DMS 273 (cell line): ENCODE data around the gene STK10.

Experiments
- DNase-seq: peaks from one replicate; lab custom pipeline; 2025; ENCODE audit not compliant: unreplicated experiment; lab: John Stamatoyannopoulos, UW

Gene STK10

DNA sequence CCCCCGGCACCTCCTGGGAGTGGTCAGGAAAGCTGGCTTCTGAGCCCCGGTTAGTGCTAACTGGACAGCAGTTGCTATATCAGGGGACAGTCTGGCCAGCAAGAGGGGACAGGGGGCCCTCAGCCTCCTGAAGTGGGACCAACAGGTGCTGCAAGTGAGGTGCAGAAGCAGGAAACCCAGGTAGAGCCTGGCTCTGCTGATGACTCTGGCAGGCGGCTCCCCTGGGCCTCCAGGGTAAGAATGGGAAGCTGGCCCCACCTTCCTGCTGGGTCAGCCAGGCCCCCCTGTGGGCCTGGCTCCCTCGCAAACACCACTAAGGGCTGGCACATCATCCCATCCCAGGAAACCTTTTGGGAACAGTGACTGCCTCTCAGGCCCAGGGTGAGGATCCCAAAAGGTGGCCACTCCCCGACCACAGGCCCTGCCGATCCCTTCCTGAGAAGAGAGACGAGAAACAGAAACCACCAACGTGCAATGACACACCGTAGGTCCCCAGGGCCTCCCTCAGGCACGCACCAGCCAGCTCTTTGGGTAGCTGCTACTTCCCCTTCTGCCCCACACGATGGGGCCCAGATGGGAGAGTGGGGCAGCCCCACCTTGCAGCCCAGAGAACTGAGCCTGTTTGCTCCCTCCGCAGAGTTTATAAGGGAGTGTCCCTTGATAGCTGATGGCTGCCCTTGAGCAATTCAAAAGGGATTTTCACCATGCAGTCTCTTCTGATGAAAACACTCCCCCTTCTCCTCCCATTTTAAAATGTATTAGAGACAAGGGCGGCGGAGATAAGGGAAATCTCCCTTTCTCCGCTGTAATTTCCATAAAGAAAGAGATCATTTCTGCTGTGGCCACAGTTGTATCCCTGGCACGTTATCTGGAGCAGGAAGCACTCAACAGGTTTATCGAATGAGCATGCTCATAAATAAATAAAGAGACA is 76.8 kb downstream of the STK10 start:
- DNase-seq, result peak; percentile 52

DNA sequence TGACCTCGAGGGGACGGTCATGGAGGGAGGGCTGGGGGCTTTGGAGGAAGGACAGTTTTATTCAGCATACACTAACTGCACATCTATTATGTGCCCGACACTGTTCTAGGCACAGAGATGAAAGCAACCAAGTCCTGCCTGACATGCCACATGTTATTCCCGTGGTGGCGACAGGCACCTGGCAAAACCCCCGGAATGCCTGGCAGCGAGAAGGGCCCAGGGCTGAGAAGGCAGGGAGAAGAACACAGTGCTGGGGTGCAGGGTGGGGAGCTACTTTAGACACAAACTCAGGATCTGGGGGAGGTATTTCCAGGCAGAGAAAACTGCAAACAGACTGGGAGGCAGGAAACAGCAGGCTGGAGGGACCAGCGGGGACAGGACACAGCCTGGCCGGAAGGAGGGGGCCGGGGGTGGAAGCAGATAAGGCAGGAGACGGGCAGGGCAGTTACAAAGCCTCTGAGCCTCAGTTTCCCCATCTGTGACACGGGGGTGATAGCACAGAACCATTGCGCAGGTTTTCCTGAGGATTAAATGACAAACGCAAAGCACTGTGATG is 77.7 kb downstream of the STK10 start:
- no peak for DNase-seq

- DNase-seq, result no peak
Measured at GRCh38 chr5:172109749-172110148, 78.3 kb downstream of the STK10 start.

- DNase-seq, result no peak
Measured at GRCh38 chr5:172107571-172107970, 80.5 kb downstream of the STK10 start.

DNA sequence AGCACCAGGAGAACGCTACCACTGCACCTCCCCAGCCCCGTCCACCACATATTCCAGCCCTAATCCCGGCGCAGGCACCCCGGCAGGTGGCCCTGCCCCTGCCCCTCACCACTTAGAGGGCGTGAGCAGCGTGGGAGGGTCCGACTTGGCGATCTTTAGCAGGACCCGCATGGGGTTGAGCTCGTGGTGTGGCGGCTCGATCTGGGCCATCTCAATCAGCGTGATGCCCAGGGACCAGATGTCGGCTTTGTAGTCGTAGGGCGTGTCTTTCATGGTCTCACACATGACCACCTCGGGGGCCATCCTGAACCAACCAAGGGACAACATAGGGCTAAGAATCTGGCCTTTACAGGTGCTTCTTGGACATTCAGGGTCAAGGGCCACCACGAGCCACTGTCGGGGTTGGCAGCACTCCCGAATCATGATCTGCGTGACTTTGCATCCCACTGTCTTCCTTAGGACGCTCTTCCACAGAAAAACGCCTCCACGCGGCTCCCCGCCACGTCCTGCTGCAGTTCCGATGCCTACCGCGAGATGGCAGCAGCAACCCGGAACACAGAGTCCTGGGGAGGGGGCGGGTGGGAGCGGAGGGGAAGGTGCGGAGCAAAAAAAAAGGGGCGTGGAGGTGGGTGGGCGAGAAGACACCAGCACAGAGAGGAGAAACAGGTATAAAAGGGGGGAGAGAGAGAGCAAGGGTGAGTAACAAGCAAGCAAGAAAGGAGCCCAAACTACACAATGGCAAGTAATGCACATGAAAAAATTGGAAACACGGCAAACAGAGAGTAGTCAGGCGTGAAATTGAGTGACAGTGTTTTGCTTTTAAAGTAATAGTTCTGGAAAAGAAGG is 81.3 kb downstream of the STK10 start:
- DNase-seq, result peak; percentile 76

GRCh38 chr5:172105811-172106210 is 82.2 kb downstream of the STK10 start:
- no peak for DNase-seq

DNA sequence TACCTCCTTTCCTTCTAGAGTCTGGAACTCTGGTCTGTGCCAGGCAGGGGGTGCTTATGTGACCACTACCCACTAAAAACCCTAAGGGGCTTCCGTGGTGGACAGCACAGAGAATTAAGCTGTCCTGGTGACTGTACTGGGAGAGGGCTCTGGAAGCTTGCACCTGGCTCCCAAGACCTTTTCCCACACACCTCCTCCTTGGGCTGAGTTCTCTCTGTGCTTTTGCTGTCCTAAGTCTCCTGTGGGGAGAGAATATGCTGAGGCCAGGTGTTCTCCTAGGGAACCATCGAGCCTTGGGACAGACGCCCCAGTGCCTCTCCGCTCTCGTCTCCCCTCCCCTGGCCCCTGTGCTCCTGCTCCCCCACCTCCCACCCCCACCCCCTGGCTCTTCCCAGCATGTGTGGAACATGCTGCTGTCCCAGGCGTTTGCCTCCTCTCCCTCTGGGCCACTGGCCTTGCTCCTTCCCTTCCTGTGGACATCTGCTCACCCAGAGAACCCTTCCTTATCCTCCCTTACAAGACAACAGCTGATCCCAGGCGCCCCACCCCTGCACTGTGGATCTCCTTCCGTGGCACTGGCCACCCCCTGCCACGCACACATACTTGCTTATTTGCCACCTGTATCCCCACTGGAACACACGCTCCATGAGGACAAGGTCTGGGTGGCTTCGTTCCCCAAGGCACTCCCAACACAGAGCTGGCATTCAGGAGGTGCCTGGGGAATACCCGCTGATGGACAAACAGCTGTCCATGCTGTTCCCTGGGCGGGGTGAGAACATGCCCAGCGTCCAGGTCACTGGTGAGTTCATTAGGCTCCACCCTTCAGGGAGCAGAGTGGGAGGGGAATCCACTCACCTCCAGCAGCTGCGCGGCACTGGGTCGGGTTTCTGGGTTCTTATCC is 83.0 kb downstream of the STK10 start:
- DNase-seq, result no peak

- no peak for DNase-seq
Measured at GRCh38 chr5:172104021-172104420, 84.0 kb downstream of the STK10 start.

- DNase-seq, result peak; percentile 64
Measured at GRCh38 chr5:172102913-172103626, 85.0 kb downstream of the STK10 start.

- DNase-seq, result no peak
Measured at GRCh38 chr5:172102218-172102870, 85.7 kb downstream of the STK10 start.

- no peak for DNase-seq
Measured at GRCh38 chr5:172101547-172102217, 86.3 kb downstream of the STK10 start.

DNA sequence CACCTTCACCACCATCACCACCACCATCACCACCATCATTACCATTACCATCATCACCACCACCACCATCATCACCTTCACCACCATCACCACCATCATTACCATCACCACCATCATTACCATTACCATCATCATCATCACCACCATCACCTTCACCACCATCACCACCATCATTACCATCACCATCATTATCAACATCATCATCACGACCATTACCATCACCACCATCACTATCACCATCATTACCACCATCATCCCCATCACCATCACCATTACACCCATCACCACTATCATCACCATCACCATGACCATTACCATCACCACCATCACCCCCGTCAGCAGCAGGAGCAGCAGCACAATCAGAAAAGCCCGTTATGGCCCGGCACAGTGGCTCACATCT is 89.1 kb downstream of the STK10 start:
- no peak for DNase-seq

GRCh38 chr5:172098046-172098445 is 90.0 kb downstream of the STK10 start:
- no peak for DNase-seq

DNA sequence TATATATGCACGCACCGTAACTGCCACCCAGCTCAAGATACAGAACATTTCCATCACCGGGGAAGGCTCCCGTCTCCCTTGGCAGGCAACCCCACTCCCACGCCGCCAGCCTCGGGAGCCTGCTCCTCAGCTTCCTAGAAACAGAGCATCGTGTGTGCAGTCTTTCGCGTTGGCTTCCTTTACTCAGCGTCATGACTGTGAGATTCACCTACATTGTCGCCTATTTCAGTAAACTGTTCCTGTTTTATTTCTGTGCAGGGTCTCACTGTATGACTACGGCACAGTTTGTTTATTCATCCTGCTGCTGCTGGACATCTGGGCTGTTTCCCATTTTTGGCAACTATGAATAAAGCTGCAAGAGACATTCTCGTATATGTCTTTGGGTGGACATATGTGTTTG is 90.7 kb downstream of the STK10 start:
- no peak for DNase-seq

DNA sequence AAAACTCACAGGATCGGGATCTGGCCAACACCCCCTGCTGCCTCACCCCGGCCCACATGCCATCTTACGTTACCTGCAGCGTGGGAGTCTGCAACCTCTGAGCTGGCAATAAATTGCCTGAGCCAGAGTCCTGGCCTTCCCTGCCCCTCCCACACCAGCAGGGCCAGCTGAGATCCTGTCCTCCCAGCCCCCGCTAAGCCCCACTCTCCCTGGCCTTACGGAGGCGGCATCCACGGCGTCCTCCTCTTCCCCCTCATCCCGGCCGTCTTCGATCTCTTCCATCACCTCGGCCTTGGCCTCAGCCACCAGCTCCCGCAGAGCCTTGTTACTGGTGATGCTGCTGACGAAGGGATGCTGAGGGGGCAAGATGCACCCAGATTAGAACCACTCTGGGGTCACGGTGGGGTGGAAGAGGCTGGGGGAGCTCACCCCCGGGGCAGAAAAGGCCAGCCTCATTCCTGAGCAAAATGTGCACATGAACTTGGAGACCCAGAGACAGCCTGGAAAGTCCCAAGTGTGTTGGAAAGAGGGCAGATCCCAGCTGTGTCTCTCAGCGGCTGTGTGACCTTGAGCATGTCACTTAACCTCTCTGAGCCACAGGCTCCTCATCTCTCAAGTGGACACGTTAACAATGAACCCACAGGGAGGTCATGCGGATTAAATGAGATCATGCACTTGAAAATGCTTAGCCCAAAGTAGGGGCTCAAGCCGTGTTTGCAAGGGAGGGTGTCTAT is 91.7 kb downstream of the STK10 start:
- DNase-seq, result no peak

GRCh38 chr5:172095368-172096206 is 92.4 kb downstream of the STK10 start:
- DNase-seq, result no peak

- DNase-seq, result no peak
Measured at GRCh38 chr5:172093965-172094364, 94.1 kb downstream of the STK10 start.
